Retinal pigment epithelial cell (primary cell): Measurements from ENCODE around the gene HBS1L.

Source experiments
- DNase-seq: peaks from one replicate; pipeline ENCODE4 v3.0.0-alpha.2; 2010; ENCODE audit warnings: low read depth
- H3K4me3 ChIP-seq: 2 replicates; pipeline ENCODE4 v1.5.1; 2011; ENCODE audit warnings: mild to moderate bottlenecking, low read length, control low read depth, moderate library complexity
- TF ChIP-seq, protein P1 (sequence below): conservative IDR thresholded peaks from 2 replicates; pipeline ENCODE4 v1.5.1; 2011; ENCODE audit warnings: low read depth, low read length, control low read depth, inconsistent platforms

Gene HBS1L

DNA sequence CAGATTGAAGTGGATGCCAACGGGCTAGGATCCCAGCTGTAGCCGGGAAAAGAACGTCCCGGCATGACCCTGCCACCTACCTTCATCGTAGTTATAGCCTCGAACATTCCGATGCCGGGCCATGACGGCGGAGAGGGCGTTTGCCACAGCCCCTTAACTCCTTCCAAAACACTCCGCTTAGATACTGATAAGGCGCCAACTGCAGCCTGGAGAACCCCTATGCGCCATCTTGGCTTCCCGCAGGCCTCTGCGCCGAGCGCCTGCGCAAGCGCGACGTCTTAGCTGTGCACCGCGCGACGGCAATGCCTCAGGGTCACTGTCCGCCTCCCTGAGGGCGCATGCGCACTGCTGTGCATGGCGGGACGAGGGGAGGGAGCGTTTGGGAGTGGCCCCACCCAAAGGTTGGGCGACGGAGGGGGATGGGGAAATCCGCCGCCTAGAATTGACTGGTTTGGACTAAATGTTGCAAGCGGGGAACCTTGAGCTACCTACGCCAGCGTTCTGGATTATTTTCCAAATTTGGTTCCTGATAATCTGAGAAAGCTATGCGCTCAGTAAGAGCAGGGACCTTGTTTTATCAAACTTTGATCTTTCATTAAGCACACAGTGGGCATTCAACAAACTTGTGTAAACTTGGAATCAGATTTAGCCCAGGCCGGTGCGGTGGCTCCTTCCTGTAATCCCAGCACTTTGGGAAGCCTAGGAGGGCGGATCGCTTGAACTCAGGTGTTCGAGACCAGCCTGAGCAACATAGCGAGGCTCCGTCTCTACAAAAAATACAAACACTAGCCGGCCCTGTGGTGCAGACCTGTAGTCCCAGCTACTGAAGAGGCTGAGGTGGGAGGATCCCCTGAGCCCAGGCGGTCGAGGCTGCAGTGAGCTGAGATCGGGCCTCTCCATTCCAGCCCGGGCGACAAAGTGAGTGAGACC lies at the start of gene HBS1L:
TSS of gene HBS1L (minus strand) at position 254 of the 930 bp plus-strand sequence. CDS start at position 123, 131 bp downstream.
- H3K4me3 ChIP-seq, result peak within 1 kb of the TSS; percentile 97
- peak; percentile 86 for DNase-seq
- TF ChIP-seq, protein P1, sequence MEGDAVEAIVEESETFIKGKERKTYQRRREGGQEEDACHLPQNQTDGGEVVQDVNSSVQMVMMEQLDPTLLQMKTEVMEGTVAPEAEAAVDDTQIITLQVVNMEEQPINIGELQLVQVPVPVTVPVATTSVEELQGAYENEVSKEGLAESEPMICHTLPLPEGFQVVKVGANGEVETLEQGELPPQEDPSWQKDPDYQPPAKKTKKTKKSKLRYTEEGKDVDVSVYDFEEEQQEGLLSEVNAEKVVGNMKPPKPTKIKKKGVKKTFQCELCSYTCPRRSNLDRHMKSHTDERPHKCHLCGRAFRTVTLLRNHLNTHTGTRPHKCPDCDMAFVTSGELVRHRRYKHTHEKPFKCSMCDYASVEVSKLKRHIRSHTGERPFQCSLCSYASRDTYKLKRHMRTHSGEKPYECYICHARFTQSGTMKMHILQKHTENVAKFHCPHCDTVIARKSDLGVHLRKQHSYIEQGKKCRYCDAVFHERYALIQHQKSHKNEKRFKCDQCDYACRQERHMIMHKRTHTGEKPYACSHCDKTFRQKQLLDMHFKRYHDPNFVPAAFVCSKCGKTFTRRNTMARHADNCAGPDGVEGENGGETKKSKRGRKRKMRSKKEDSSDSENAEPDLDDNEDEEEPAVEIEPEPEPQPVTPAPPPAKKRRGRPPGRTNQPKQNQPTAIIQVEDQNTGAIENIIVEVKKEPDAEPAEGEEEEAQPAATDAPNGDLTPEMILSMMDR, result no peak

DNA sequence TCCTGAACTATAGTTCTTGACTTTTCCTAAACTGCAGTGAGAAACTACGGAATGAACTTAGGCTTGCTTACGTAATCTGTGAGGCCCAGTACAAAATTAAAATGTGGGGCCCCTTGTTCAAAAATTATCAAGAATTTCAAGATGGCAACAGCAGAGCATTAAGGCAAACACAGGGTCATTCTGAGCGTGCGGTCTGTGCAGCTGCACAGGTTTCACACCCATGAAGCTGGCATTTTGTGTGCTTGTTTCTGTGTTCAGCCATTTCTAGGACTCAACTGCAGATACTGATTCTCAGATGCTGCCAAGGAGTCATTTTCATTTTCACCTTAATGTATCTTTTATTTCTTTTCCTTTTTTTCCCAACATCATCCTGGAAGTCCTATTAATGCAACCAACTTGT lies 49.6 kb upstream of the HBS1L start:
- TF ChIP-seq, protein P1, result no peak
- no peak for DNase-seq
- no peak overlapping the region for H3K4me3 ChIP-seq

DNA sequence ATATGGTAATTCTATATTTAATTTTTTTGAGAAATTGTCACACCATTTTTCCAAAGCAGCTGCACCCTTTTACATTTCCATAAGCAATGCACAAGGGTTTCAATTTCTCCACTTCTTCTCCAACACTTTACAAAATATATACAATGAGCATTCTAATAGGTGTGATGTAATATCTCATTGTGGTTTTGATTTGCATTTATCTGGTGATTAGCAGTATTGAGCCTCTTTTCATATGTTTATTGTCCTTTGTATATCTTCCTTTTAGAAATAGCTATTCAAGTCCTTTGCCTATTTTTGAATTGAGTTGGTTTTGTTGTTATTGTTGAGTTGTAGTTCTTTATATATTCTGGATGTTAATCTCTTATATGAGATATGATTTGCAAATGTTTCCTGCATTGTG lies 47.6 kb upstream of the HBS1L start:
- DNase-seq, result no peak
- no peak overlapping the region for H3K4me3 ChIP-seq
- TF ChIP-seq, protein P1, result no peak

DNA sequence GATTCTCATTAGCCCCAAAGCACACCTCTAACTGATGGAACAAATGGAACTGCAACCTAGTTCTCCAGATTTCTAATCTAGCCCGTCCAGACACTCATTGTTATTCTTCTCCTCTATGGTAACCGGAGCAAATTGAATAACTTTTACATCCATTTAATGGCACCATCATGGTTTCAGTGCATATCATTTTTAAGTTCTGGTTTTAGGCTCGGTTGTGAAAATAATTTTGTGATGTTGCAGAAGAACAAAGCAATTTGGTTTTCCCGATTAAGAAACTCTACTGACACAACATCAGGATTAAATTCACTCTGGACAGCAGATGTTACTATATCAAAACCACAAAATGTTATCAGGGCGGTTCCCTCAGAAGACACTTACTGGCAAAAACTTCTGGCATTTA lies 42.5 kb upstream of the HBS1L start:
- no peak for DNase-seq
- TF ChIP-seq, protein P1, result no peak
- H3K4me3 ChIP-seq, result no peak overlapping the region

DNA sequence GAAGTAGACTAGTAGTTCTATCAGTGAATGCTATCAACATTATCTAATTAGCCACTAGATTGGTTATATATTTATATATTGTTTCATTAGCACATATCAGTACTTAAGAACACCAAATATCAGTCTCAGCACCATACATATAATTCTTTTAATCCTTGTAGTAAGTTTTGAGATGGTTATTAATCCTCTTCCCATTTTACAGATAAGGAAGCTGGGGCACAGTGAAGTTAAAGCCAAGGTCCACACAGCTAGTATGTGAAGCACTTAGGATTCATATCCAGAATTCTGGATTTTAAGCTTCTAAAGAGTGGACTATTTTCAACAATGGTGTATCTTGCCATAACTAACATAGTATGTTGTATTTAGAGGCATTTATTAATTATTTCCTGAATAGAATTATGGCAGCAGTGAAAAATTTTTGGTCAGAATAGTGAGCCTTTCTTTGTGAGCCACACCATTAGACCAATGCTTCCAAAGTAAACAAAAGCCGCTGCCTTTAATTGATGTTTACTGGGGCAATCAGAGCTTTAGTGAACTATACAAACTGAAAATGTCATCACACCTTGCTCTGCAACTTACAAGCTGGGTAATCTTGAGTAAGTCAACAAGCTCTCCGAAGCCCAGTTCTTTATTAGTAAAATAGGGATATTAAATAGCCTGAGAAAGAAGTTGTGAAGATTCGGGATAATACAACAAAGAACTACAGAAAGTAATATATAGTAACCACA lies 41.9 kb upstream of the HBS1L start:
- H3K4me3 ChIP-seq, result no peak overlapping the region
- TF ChIP-seq, protein P1, result no peak
- DNase-seq, result no peak

DNA sequence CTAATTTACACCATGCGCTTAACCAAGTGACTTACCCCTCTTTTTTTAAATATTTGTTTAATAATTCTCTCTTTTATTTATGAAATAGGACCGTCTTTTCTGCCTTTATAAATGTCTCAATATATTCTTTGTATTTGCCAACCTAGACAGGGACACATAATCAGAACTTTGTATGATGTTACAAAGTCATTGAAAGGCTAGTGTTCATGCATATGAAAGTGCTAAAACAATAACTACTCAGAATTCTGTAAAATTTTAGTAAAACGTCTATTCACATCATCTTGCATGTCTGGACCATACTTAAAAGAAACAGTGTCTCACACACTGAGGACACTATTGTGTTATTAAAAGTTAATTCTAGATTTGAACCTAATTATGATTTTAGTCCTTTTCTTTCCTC lies 41.1 kb upstream of the HBS1L start:
- TF ChIP-seq, protein P1, result no peak
- no peak for DNase-seq
- no peak overlapping the region for H3K4me3 ChIP-seq

DNA sequence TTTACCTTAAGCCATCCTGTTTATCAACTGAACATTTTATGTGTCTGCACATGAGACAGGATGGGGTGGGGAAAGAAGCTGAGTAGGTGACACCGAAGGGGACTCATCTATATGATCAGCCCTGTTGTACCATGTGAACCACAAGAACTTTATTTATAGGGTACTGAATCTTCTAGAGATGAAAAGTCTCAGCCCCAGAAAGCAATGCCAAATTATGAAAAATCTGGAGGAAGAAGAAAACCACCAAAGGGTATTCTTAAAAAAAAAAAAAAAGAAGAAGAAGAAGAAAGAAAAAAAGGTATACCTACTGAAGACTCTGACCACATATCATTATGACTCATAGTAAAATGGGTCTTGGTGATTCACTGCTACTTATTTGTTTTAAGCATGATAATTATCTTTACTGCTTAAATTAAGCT lies 39.8 kb upstream of the HBS1L start:
- H3K4me3 ChIP-seq, result no peak overlapping the region
- DNase-seq, result no peak
- TF ChIP-seq, protein P1, result no peak
